GM12872 (cell line): ENCODE results near the gene CMTM5.

Experiments used
- TF ChIP-seq, protein P1 (sequence below): IDR thresholded peaks from 3 replicates; pipeline ENCODE4 v1.5.1; 2011; ENCODE audit warnings: low read depth, mild to moderate bottlenecking, low read length, moderate library complexity; ENCODE audit not compliant: insufficient read depth

CMTM5 gene

DNA sequence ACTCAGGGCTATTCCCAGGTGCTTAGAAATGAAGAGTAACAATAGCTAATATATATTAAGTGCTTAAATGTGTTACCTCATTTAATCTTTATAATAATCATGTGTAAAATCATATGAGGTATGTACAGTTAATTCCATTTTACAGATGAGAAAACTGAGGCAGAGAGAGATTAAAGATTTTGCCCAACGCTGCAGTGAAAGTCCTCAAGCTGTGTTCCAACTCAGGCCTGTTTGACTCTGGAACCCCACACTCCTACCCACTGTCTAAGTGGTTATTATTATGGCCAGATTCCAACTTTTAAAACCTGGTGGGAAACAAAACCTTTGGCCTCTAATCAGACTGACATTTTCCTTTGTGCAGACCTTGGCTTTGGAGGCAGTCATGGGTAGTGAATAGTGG, 10.2 kb downstream of the CMTM5 start:
- TF ChIP-seq, protein P1, sequence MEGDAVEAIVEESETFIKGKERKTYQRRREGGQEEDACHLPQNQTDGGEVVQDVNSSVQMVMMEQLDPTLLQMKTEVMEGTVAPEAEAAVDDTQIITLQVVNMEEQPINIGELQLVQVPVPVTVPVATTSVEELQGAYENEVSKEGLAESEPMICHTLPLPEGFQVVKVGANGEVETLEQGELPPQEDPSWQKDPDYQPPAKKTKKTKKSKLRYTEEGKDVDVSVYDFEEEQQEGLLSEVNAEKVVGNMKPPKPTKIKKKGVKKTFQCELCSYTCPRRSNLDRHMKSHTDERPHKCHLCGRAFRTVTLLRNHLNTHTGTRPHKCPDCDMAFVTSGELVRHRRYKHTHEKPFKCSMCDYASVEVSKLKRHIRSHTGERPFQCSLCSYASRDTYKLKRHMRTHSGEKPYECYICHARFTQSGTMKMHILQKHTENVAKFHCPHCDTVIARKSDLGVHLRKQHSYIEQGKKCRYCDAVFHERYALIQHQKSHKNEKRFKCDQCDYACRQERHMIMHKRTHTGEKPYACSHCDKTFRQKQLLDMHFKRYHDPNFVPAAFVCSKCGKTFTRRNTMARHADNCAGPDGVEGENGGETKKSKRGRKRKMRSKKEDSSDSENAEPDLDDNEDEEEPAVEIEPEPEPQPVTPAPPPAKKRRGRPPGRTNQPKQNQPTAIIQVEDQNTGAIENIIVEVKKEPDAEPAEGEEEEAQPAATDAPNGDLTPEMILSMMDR: no peak

DNA sequence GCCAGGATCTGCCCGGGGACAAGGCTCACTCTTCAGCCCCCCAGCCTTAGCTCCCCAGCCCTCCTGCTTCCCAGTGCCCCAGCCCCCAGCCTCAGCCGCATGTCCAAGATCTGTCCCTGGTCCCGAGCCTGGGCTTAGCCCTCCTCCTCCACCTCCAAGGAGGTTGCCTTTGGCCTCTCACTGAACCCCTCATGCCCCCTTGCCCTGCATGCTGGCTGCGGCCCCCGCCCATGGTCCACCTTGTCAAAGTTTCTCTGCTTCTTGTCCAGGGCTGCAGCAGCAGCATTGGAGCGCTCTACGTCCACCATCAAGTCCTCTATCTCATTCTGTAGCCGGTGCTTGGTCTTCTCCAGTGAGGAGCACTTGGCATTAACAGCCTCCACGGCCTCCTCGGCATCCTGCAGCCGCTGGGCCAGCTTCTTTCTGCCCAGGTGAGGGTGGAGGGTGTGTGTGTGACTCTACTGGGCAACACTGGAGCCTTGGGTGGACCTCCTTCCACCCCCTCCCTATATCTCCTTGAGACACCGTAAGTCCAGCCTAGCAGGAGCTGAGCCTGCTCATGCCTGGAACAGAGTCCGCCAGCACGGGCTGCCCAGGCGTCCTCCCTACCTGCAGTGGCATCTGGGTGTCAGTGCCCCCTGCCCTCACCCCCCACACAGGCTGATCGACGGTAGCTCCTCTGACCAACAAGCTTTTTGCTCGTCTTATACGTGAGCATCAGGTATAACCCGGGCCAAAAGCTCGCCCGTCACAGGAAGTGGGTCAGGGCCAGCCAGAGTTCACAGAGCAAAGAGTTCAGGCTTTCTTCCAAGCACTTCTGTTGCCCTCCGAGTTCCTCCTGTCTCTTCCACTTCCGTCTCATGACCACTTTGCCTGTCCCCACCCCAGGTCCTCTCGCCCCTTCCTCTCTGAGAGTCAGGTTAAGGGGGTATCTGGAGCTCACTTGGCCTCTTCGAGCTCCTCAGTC, 11.4 kb downstream of the CMTM5 start:
- TF ChIP-seq, protein P1: no peak

DNA sequence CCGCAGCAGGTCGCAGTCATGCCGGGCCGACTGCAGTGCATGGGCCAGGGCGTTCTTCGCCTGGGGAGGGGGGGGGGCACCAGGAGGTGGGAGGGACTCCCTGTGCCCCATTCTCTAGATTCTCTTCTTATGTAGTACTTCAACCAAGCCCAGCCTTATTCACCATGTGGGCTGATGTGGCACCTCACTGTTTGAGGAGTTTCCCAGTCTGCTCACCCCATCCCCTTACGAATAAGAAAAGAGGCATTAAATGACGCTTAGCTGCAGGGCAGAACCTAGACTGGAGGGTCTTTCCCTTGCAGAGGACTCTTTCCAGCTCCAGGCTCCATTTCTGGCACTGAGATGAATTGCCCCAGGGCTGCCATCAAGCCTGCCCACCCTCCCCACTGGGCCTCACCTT, 12.2 kb downstream of the CMTM5 start:
- TF ChIP-seq, protein P1: no peak

DNA sequence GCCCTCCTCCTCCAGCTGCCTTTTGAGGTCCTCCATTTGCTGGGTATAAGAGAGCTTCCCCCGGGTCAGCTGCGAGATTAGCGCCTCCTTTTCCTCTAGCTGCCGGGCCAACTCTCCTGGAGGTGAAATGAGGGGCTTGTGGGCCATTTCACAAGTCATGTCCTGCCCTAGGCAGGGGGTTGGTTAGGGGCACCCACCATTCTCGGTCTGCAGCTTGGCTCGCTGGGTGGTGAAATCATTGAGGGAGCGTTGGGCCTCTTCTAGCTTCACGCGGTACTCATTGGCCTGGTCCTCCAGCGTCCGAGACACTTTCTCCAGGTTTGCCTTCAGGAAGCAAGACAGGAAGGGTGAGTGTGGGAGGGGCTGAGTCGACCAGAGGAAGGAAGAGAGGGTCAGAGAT, 12.6 kb downstream of the CMTM5 start:
- TF ChIP-seq, protein P1: no peak

DNA sequence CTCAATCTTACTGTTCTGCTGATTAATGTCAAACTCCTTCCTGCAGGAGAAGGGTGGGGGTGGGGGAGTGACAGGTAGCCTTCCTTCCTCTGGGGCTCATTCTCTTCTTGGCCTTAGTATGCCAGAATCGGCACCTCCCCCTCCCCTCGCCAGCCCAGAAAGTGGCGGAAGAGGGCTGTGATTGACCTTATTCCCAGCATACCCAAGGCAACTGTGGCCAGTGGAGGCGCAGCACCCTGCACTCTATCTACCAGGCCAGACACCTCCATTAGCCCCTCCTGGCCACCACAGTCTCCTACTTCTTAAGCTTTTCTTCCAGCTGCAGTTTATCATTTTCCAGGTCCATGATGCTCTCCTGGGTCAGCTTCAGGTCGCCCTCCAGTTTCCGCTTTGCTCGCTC, 15.8 kb downstream of the CMTM5 start:
- TF ChIP-seq, protein P1: no peak

DNA sequence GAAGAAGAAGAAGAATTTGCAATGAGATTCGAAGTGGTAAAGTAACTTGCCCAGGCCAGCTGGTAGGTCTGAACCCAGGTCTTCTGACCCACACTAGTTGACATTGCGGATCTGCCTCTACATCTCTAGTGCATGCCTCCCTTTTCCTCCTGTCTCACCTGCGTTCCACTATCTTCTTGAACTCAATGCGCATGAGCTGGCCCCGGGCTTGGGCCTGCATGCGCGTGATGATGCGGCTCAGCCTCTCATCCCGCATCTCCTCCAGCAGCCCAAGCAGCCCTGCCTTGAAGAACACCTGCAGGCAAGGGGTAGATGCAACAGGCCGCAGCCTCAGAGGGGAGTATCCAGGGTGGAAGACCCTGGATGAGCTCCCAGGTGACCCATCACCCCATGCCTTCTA, 19.3 kb downstream of the CMTM5 start:
- TF ChIP-seq, protein P1: no peak

DNA sequence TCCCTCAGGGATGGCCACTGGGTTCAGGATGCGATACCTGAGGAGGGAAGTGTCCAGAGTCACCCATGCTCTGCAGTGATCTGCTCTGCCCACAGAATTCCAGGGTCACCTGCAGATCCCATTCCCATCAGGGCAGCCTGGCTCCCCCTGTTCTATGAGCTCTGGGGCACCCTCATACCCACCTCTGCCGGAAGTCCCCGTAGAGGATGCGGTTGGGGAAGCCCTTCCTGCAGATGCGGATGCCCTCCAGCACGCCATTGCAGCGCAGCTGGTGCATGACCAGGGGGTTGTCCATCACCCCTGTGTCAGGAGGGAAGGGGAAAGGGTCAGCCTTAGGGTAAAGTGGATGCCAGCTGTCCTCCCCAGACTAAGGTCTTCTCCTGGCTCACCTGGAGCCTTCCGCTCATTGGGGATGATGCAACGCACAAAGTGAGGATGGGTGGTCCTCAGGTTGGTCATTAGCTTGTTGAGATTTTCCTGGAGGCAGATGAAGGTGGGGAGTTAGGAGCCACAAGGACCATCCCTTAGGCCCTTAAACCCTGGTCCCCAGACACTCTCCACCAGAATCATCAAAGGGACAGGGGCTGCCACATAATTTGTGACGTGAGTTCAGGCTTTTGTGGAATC, 20.0 kb downstream of the CMTM5 start:
- TF ChIP-seq, protein P1: no peak
